Activated CD4-positive, alpha-beta T cell treated with anti-CD3 and anti-CD28 coated beads, Interleukin-2, amount 10 ng/mL, durations not matched to agents 7 days and 5 days (primary cell): ENCODE measurements around the gene TMED5. TPM values are rescaled to one million over a fixed set of nuclear protein-coding genes. Genes with fewer than 3 reads are reported as not detected.
A peak's percentile ranks its signal among the peaks of the same experiment; 100 is the strongest.
"Not testable (repeated sequence)": the region's sequence is repeated elsewhere in the genome, so short reads cannot be mapped to it uniquely, and the experiment has no call there.

ENCODE experiments used
- CTCF ChIA-PET: fragments of 350-600 bp; sonication (Branson Sonifier 250); formaldehyde crosslinking; loops from one replicate; lab custom pipeline; 2021; ENCODE audit warnings: antibody characterized with exemption; lab: Charles Lee
- POLR2A ChIA-PET: fragments of 350-600 bp; sonication (Branson Sonifier 250); formaldehyde crosslinking; loops from one replicate; lab custom pipeline; 2021; ENCODE audit warnings: antibody characterized with exemption; lab: Charles Lee
- DNase-seq: peaks from one replicate; pipeline ENCODE4 v3.0.0-alpha.2; 2020
- H3K27ac Mint-ChIP-seq: one replicate; pipeline ENCODE4 v1.8.0; 2021; ENCODE audit warnings: mild to moderate bottlenecking, moderate library complexity, mixed read lengths
- H3K27me3 Mint-ChIP-seq: one replicate; pipeline ENCODE4 v1.8.0; 2021; ENCODE audit warnings: mixed read lengths
- H3K36me3 Mint-ChIP-seq: one replicate; pipeline ENCODE4 v1.8.0; 2021; ENCODE audit warnings: low read depth, mixed read lengths
- H3K4me1 Mint-ChIP-seq: one replicate; pipeline ENCODE4 v1.8.0; 2021; ENCODE audit warnings: mixed read lengths
- H3K4me3 Mint-ChIP-seq: one replicate; pipeline ENCODE4 v1.8.0; 2021; ENCODE audit warnings: mild to moderate bottlenecking, moderate library complexity, mixed read lengths
- H3K9me3 Mint-ChIP-seq: one replicate; pipeline ENCODE4 v1.8.0; 2021; ENCODE audit warnings: mixed read lengths
- total RNA-seq, 2 experiments: library from RNA; stranded (reverse); gene quantifications; one replicate each; pipeline ENCODE4 v1.2.3, GENCODE V29; 2021

The TMED5 gene
- total RNA-seq, 2 experiments from 2014 or later: 42.6 to 44.7 TPM

DNA sequence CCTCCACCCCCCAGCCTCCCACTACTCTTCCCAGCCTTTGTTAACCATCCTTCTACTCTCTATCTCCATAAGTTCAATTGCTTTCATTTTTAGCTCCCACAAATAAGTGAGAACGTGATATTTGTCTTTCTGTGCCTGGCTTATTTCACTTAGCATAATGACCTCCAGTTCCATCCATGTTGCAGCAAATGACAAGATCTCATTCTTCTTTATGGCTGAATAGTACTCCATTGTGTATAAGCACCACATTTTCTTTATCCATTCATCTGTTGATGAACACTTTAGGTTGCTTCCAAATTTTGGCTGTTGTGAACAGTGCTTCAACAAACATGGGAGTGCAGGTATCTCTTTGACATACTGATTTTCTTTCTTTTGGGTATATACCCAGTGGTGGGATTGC lies 14.3 kb downstream of the TMED5 start:
- H3K27me3 Mint-ChIP-seq, H3K27ac Mint-ChIP-seq, DNase-seq, POLR2A ChIA-PET, CTCF ChIA-PET, H3K4me3 Mint-ChIP-seq: not testable (repeated sequence)
- peaks cover 56% of the 10 kb centered on the region for H3K36me3 Mint-ChIP-seq
- peaks cover 22% of the 10 kb centered on the region for H3K4me1 Mint-ChIP-seq
- H3K9me3 Mint-ChIP-seq: peaks cover 16% of the 10 kb centered on the region

DNA sequence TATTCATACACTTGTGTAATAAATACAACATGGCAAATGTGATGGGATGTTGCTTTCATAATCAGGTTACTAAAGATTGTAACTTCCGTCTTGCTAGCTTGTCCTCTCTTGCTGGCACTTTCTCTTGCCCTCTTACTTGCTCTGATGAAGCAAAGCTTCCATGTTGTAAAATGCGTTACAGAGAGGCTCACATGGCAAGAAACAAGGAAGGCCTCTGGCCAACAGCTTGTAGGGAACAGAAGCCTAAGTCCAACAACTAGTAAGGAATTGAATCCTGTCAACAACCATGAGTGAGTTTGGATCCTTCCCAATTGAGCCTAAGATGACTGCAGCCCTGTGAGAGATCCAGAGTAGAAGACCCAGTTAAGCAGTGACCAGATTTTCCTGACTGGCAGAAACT lies 15.4 kb downstream of the TMED5 start:
- no peaks in the 10 kb centered on the region for H3K27me3 Mint-ChIP-seq
- peaks cover 19% of the 10 kb centered on the region for H3K4me1 Mint-ChIP-seq
- H3K27ac Mint-ChIP-seq: no peak overlapping the region
- H3K4me3 Mint-ChIP-seq: no peak overlapping the region
- peaks cover 52% of the 10 kb centered on the region for H3K36me3 Mint-ChIP-seq
- peaks cover 16% of the 10 kb centered on the region for H3K9me3 Mint-ChIP-seq
- POLR2A ChIA-PET: no interaction called here
- DNase-seq: no peak
- CTCF ChIA-PET: interaction anchor here (0.6 to 1.0 kb wide), 3 partner anchors 13 to 306 kb away, joined by 3 to 5 read pairs (median 3); no protein-coding TSS in a partner anchor

DNA sequence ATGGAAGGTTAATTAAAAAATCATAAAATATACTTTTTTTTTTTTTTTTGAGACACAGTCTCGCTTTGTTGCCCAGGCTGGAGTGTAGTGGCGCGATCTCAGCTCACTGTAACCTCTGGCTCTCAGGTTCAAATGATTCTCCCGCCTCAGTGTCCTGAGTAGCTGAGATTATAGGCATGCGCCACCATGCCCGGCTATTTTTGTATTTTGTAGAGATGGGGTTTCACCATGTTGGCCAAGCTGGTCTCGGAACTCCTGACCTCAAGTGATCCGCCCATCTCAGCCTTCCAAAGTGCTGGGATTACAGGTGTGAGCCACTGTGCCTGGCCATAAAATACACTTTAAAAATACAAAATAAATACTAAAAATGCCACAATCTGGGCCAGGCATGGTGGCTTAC lies 16.9 kb downstream of the TMED5 start:
- H3K4me1 Mint-ChIP-seq: peaks cover 14% of the 10 kb centered on the region
- H3K27ac Mint-ChIP-seq, H3K27me3 Mint-ChIP-seq, POLR2A ChIA-PET, DNase-seq, H3K4me3 Mint-ChIP-seq: not testable (repeated sequence)
- CTCF ChIA-PET: interaction anchor here (0.7 kb wide), 1 partner anchor 88 kb away, joined by 7 read pairs; no protein-coding TSS in a partner anchor
- peaks cover 46% of the 10 kb centered on the region for H3K36me3 Mint-ChIP-seq
- H3K9me3 Mint-ChIP-seq: peaks cover 13% of the 10 kb centered on the region

- H3K9me3 Mint-ChIP-seq: no peaks in the 10 kb centered on the region
- no peak overlapping the region for H3K27ac Mint-ChIP-seq
Measured at GRCh38 chr1:93159337-93159736, 20.9 kb downstream of the TMED5 start.

DNA sequence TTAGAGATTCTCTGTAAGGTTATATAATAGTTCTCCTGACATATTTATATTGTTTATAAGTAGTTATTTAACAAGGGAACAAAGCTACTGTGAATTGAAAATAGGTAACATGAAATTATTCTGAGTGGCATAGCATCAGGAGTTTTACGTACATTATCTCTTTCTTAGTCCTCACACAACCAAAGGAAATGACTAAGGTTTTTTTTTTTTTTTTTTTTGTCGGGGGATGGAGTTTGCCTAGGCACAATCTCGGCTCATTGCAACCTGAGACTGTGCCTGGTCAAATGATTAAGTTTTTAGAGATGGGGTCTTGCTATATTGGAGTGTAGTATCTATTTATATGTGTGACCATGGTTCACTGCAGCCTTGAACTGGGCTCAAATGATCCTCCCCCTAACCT lies 24.9 kb downstream of the TMED5 start:
- Mint-ChIP-seq H3K27me3 (no peaks in the 10 kb centered on the region), H3K9me3 (no peaks in the 10 kb centered on the region), H3K36me3 (peaks cover 39% of the 10 kb centered on the region), H3K4me1 (peaks cover 13% of the 10 kb centered on the region), H3K4me3 (peak overlapping the region; percentile 0), H3K27ac (no peak overlapping the region)
- CTCF ChIA-PET: interaction anchor here (0.6 to 1.3 kb wide), 4 partner anchors 12 to 404 kb away, joined by 3 to 5 read pairs (median 3); no protein-coding TSS in a partner anchor
- DNase-seq: no peak
- POLR2A ChIA-PET: interaction anchor here (0.6 kb wide), 1 partner anchor 59 kb away, joined by 11 read pairs; no protein-coding TSS in a partner anchor

More at GRCh38 chr1:93159337-93159736, 20.9 kb downstream of the TMED5 start:
- no peaks in the 10 kb centered on the region for H3K27me3 Mint-ChIP-seq
- DNase-seq: no peak
- H3K36me3 Mint-ChIP-seq: peaks cover 38% of the 10 kb centered on the region
- H3K4me3 Mint-ChIP-seq: no peak overlapping the region
- ChIA-PET POLR2A (no interaction called here), CTCF (no interaction called here)
- H3K4me1 Mint-ChIP-seq: peaks cover 17% of the 10 kb centered on the region

DNA sequence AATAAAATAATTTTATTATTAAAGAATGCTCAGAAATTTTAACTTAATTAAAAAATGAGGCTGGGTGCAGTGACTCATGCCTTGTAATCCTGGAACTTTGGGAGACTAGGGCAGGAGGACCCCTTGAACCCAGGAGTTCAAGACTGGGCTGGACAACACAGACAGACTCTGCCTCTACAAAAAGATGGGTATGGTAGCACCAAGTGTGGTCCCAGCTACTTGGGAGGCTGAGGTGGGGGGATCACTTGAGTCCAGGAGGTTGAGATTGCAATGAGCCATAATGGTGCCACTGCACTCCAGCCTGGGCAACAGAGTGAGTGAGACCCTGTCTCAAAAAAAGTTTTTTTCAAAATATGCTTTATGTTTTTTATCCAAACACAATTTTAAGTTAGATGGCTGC lies 25.3 kb downstream of the TMED5 start:
- POLR2A ChIA-PET: interaction anchor here (0.6 kb wide), 1 partner anchor 59 kb away, joined by 11 read pairs; no protein-coding TSS in a partner anchor
- no peaks in the 10 kb centered on the region for H3K27me3 Mint-ChIP-seq
- CTCF ChIA-PET: interaction anchor here (0.6 to 1.3 kb wide), 2 partner anchors 60 to 404 kb away, joined by 3 to 5 read pairs; no protein-coding TSS in a partner anchor
- peaks cover 43% of the 10 kb centered on the region for H3K36me3 Mint-ChIP-seq
- no peak for DNase-seq
- H3K27ac Mint-ChIP-seq: no peak overlapping the region
- H3K9me3 Mint-ChIP-seq: no peaks in the 10 kb centered on the region
- no peak overlapping the region for H3K4me3 Mint-ChIP-seq
- peaks cover 13% of the 10 kb centered on the region for H3K4me1 Mint-ChIP-seq

DNA sequence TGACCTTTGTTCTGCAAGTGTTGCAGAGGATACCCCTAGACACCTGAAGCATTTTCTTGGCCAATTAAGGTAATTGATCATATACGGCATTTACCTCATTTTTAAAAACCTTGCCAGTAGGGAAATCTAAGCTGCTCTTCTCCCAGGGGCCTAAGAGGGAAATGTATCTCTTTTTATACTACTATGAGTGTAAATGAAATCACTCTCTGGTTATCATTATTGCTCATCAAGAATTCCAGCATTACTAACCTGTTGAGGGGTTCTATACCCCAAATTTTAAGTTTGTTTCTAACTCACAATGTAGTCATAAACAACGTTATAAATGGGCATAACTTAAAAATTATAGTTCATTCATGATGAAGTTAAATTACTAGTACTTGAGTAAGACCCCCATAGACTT lies 27.4 kb downstream of the TMED5 start:
- Mint-ChIP-seq H3K4me3 (no peak overlapping the region), H3K4me1 (peaks cover 13% of the 10 kb centered on the region), H3K27me3 (no peaks in the 10 kb centered on the region), H3K27ac (no peak overlapping the region), H3K9me3 (no peaks in the 10 kb centered on the region), H3K36me3 (peaks cover 54% of the 10 kb centered on the region)
- POLR2A ChIA-PET: no interaction called here
- CTCF ChIA-PET: no interaction called here
- DNase-seq: no peak

GRCh38 chr1:93151474-93151873 lies 28.7 kb downstream of the TMED5 start:
- Mint-ChIP-seq H3K4me1 (peaks cover 13% of the 10 kb centered on the region), H3K27me3 (no peaks in the 10 kb centered on the region), H3K27ac (no peak overlapping the region), H3K36me3 (peaks cover 54% of the 10 kb centered on the region), H3K9me3 (no peaks in the 10 kb centered on the region), H3K4me3 (no peak overlapping the region)
- ChIA-PET CTCF (interaction anchor here (0.5 kb wide), 1 partner anchor 72 kb away, joined by 3 read pairs; no protein-coding TSS in a partner anchor), POLR2A (no interaction called here)
- DNase-seq: no peak

DNA sequence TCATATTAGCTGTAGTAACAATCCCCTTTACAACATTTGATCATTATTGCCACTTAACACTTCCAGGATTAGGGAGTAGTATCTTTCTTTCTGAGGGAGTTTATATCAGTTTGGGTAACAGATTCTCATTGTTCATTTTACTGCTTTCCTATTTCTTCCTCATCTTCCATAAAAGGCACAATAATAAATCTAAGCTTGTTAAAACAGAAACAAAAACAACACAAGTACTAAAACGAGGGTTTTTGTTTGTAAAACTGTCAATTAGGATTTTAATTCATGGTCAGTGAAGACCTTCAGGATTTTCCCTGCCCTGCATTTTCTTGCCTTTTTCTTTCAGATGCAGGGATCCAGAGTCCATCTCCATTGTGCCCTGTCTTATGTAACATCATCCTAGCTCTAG lies 29.5 kb downstream of the TMED5 start:
- no peak overlapping the region for H3K27ac Mint-ChIP-seq
- POLR2A ChIA-PET: no interaction called here
- CTCF ChIA-PET: interaction anchor here (0.6 kb wide), 1 partner anchor 1363 kb away, joined by 3 read pairs; no protein-coding TSS in a partner anchor

GRCh38 chr1:93148001-93148400 lies 32.2 kb downstream of the TMED5 start:
- H3K27me3 Mint-ChIP-seq: no peaks in the 10 kb centered on the region
- CTCF ChIA-PET: no interaction called here

More for the DNA sequence above, 29.5 kb downstream of the TMED5 start:
- no peaks in the 10 kb centered on the region for H3K9me3 Mint-ChIP-seq
- peaks cover 51% of the 10 kb centered on the region for H3K36me3 Mint-ChIP-seq
- peaks cover 9% of the 10 kb centered on the region for H3K4me1 Mint-ChIP-seq
- no peak overlapping the region for H3K4me3 Mint-ChIP-seq
- H3K27me3 Mint-ChIP-seq: no peaks in the 10 kb centered on the region
- no peak for DNase-seq

DNA sequence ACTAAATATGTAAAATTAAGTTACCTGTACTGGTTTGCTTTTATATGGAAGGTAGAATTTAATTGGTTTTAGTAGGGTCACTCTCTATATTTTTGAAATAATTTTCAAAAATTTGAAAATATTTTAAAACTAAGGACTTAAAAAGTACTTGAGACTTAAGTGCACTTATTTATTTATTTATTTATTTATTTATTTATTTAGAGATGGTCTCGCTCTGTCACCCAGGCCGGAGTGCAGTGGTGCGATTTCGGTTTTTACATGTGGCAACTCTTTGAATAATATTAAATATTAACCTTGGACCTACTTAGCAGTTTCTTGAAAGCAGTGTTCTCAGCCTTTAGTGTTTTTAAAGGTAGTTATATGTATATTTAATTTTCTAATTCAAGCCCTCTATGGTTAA lies 36.4 kb downstream of the TMED5 start:
- Mint-ChIP-seq H3K9me3 (no peaks in the 10 kb centered on the region), H3K27me3 (no peaks in the 10 kb centered on the region), H3K36me3 (peaks cover 28% of the 10 kb centered on the region), H3K4me1 (peaks cover 10% of the 10 kb centered on the region), H3K4me3 (no peak overlapping the region), H3K27ac (no peak overlapping the region)
- no peak for DNase-seq
- ChIA-PET CTCF (interaction anchor here (1.4 kb wide), 1 partner anchor 13 kb away, joined by 3 read pairs; no protein-coding TSS in a partner anchor), POLR2A (no interaction called here)

More at GRCh38 chr1:93148001-93148400, 32.2 kb downstream of the TMED5 start:
- POLR2A ChIA-PET: no interaction called here
- no peak overlapping the region for H3K27ac Mint-ChIP-seq
- peaks cover 5% of the 10 kb centered on the region for H3K4me1 Mint-ChIP-seq
- H3K9me3 Mint-ChIP-seq: no peaks in the 10 kb centered on the region
- no peak for DNase-seq
- peaks cover 41% of the 10 kb centered on the region for H3K36me3 Mint-ChIP-seq
- no peak overlapping the region for H3K4me3 Mint-ChIP-seq

DNA sequence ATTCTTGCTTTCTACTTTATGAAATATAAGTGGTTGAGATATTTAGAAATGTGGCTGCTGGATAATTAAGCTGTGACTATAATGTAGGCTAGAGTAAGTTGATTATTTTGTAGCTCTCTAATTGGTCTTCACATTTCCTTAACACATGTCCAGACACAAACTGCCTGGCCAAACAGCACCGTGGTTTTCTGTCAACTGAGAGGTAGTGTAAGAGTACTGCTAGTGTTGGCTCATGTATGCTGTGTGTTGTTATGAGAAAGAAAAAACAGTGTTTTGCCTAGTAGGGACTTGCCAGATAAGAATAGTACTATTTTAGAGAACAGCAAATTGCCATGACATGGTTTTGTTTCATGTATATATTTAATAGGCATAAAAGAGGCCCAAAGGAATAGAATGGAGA lies 37.1 kb downstream of the TMED5 start:
- no peak overlapping the region for H3K4me3 Mint-ChIP-seq
- H3K36me3 Mint-ChIP-seq: peaks cover 28% of the 10 kb centered on the region
- peaks cover 10% of the 10 kb centered on the region for H3K4me1 Mint-ChIP-seq
- H3K9me3 Mint-ChIP-seq: no peaks in the 10 kb centered on the region
- POLR2A ChIA-PET: no interaction called here
- no peaks in the 10 kb centered on the region for H3K27me3 Mint-ChIP-seq
- no peak for DNase-seq
- CTCF ChIA-PET: interaction anchor here (1.0 kb wide), 1 partner anchor 13 kb away, joined by 3 read pairs; no protein-coding TSS in a partner anchor
- H3K27ac Mint-ChIP-seq: no peak overlapping the region

DNA sequence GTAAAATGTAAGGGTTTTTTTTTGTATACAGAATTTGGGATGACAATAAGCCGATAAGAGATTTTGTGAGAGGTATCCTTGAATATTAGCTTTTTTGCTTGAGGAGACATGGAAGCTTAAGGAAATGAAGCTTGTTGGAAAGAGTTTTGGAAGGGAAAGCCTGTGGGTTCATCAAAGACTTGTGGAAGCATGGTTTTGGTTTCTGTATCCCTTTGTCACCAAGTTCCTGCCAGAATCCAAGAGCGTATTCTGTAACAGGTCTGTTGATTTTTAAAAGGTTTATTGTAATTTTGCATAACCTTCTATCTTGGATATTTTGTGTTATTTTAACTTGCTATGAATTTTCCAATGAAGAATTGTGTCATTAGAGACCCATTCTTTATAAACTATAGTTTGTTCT lies 38.1 kb downstream of the TMED5 start:
- CTCF ChIA-PET: no interaction called here
- H3K9me3 Mint-ChIP-seq: no peaks in the 10 kb centered on the region
- DNase-seq: no peak
- no peaks in the 10 kb centered on the region for H3K27me3 Mint-ChIP-seq
- no peak overlapping the region for H3K27ac Mint-ChIP-seq
- no peak overlapping the region for H3K4me3 Mint-ChIP-seq
- H3K36me3 Mint-ChIP-seq: peaks cover 23% of the 10 kb centered on the region
- H3K4me1 Mint-ChIP-seq: peaks cover 10% of the 10 kb centered on the region
- POLR2A ChIA-PET: no interaction called here
